ENCODE measurements around the gene RBM12.
A peak's percentile ranks its signal among the peaks of the same experiment; 100 is the strongest.

RBM12 gene

GRCh38 chr20:35619196-35620095, 45.3 kb downstream of the RBM12 start:
- DNase-seq = peak; percentile 47

GRCh38 chr20:35618263-35619131, 46.2 kb downstream of the RBM12 start:
- no peak for DNase-seq

GRCh38 chr20:35617397-35618262, 47.1 kb downstream of the RBM12 start:
- DNase-seq = no peak

DNA sequence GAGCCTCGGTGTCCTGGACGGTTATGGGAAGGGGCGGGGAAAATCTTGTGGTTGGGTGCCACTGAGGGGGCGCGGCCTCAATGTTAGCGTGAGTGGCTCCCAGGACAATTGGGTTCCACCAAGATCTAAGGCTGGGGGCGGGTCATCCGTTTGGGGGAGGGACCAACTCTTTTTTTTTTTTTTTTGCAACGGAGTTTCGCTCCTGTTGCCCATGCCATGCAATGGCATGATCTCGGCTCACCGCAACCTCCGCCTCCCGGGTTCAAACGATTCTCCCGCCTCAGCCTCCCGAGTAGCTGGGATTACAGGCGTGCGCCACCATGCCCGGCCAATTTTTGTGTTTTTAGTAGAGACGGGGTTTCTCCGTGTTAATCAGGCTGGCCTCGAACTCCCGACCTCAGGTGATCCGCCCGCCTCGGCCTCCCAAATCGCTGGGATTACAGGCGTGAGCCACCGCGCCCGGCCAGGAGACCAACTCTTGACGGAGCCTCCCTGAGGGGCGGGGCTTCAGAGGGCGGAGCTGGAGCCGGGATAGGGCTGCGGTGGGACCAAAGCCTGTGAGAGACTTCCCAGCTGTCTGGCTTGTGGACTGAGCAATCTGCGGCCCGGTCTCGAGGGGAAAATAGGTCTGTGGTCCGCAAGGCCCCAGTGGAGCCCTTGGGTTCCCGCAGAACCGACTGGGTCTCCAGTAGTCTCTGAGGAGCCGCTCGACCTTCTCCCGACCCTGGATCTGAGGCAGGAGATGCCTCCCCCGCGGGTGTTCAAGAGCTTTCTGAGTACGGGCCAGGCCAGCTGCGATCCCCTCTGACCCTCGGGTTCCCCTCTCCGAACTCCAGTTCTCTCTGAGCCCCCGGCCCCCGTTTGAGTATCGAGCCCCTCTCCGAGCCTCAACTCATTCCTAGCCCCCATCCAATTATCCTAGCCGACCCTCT, 48.0 kb downstream of the RBM12 start:
- DNase-seq = peak; percentile 52

DNA sequence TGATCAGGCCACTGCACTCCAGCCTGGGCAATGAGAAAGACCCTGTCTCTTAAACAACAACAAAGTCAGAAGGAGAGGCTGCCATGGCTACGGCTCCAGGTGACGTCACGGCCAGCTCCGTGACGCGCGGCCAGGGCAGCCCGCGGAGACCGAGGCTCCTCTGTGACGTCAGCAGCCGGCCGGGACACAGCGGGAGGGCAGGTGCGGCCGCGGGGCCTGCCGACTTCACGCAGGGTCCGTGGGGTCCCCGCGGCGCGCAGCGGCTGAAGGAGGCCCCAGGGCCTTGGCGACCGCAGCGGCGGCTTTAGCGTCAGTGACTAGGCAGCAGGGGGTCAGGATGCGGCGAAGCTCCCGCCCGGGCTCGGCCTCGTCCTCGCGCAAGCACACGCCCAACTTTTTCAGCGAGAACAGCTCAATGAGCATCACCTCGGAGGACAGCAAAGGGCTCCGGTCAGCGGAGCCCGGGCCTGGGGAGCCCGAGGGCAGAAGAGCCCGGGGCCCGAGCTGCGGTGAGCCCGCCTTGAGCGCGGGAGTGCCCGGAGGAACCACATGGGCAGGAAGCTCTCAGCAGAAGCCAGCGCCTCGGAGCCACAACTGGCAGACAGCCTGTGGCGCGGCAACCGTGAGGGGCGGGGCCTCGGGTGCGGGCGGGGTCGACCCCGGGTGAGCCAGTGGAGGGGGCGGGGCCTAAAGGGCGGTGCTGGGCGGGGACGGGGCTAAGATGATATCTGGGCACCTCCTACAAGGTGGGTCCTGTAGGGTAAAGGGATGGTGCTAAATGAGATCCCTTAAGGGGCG, 48.8 kb downstream of the RBM12 start, which contains the start of gene SPAG4:
SPAG4 (plus strand) TSS at position 163 of the 798 bp plus-strand sequence; CDS start at position 338, 175 bp downstream.
- peak; percentile 98 for DNase-seq

GRCh38 chr20:35611482-35611881, 53.2 kb downstream of the RBM12 start:
- no peak for DNase-seq

DNA sequence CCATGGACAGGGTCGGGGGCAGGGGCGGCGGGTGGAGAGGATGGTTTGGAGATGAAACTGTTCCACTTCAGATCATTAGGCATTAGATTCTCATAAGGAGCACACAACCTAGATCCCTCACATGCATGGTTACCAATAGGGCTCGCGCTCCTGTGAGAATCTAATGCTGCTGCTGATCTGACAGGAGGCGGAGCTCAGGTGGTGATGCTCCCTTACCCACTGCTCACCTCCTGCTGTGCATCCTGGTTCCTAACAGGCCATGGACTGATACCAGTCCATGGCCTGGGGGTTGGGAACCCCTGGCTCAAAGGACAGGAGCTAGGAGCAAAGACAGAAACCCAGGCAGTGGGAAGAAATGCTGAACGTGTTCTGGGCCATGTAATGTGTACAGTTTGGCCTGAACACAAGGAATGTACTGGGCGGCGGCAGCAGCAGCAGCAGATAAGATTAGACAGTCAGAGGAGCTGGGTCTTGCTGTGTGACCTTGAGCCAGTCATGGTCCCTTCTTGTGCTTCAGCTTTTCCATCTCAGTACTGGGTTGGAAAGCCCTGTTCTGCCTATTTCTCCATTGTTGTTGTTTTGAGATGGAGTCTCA, 53.8 kb downstream of the RBM12 start:
- DNase-seq = no peak

- DNase-seq = no peak
These were observed 57.5 kb downstream of the RBM12 start for GRCh38 chr20:35607003-35607735.

DNA sequence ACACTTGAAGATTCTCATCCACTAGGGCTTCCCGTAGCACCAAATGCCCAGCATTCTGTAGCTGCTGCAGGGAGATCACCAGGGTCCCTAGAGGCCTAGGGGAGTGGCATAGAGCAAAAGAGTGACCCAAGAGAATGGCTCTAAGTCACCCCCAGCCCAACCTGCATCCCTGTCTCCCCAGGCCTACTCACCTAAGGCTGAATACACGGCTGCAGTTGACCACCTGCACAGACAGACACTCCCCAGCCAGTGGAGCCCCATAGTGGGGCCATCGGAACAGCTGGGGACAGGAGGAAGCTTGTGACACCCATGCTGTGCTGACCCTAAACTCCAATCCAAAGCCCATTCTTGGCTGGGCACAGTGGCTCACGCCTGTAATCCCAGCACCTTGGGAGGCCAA, 58.6 kb downstream of the RBM12 start:
- no peak for DNase-seq

DNA sequence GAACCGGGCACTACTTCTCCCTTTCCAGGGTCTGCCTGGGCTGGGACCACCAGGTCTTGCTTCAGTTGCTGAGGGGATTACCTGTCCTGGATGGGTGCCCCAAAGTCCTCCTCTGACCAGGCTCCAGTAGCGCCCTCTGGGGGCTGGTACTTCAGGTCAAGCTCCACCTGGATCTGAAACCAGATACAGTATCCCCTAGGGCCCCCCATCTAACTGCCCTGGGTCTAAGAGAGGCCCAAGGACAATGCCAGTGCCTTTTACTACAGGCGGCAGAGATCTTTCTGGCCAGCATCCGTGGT, 60.3 kb downstream of the RBM12 start:
- no peak for DNase-seq

GRCh38 chr20:35603695-35604448, 60.8 kb downstream of the RBM12 start:
- no peak for DNase-seq

DNA sequence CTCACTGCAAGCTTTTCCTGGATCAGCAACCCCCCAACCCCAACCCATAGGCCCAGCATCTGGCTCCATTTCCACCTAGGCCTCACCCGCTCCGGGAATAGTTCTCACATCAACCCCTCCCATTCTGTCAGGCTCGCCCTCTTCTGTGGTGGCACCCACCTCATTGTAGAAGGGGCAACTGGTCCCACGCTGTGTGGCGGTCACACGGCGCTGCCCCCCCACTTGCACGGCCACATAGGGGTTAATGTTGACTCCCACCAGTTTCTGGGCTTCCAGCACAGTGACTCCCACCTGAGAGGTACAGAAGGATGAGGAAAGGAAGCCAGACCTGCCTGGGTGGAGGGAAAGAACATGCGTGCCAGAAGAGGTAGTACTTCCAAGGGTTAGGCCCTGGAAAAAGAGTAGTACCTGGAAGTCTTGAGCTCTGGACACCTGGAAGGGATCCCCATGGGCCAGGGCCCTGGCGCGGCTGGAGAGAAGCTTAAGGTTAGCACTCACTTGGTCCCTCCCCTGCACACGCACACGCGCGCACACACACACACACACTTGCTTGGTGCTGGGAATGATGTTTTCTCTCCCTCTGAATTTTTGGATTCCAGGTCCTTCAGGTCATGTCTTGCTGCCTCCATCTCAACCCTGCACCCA, 61.7 kb downstream of the RBM12 start:
- DNase-seq = no peak

- no peak for DNase-seq
These were observed 62.7 kb downstream of the RBM12 start for GRCh38 chr20:35601990-35602389.

DNA sequence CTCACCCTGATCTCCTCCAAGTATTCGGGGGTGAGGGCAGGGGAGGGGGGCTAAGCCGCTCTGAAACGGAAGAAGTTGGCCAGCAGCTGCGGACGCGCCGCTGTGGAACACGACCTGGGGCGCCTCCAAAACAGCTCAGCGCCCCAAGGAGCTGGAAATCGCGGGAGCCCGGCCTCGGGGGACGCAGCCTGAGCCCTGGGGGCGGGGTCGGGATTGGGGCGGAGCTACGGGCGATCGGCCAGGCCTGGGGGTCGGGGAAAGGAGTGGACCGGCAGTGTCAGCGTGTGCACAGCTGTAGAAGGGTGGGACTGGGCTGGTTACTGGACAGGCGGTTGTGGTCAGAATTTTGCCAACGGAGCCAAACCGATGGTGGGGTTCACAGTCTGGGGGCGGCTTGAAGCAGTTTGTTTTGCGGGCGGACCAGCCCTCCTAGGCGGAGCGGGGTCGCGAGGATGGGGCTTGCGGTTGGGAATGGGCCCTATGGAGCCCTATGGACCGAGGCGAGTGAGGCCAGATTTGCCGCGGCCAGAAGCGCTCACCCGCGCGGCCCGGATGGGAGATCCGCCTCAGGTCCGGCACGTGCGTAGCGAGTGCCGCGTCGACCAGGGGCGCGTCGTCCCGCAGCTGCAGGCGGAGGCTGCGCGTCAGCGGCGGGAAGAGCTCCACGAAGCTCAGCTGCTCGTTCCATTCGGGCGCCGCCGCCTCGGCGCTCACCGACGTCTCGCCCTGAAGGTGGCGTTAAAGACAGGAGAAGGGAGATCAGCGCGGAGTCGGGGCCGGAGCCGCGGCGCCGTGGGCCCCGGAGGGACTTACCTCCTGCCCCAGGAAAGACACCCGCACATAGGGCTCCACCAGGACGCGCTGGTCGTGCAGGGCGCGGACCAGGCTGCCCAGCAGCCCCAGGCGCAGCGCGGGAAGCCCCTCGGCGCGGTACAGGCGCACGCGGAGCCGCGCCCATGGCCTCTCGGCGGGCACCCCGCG, 63.4 kb downstream of the RBM12 start:
- DNase-seq = no peak

DNA sequence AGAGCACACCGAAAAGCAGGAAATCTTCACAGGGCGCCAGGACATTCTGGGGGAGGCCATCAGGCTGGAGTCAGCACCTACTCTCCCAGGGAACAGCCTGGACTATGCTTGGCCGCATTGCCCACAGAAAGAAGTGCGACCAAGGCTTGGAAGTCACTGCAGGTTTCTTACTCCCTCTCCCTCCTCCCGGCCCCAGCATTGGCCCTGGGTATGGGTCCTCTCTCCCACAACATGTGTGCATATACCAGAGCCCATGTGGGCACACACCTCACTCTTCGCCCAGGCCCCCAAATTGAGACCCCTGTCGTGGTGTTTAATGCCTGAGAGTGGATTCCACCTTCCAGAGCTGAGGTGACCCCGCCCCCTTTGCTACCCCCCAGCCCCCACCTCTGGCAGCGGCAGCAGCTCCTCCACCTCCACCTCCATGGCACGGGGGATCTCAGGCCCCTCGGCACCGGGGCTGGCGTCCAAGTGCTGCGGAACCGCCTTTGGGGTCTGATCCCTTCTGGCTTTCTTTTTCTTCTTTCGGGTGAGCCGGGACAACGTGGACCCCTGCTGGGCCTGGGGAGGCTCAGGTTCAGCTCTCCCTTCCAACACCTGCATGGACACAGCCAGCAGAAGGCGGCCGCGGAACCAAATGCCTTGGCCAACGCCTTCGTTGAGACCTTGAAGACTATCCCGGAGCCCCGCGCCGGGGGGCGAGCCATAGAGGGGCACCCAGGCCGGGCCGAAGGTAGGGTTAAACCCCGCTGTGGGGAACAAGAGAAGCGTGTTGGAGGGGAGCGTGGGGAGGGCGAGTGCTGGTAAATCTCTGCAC, 64.3 kb downstream of the RBM12 start:
- DNase-seq = no peak

DNA sequence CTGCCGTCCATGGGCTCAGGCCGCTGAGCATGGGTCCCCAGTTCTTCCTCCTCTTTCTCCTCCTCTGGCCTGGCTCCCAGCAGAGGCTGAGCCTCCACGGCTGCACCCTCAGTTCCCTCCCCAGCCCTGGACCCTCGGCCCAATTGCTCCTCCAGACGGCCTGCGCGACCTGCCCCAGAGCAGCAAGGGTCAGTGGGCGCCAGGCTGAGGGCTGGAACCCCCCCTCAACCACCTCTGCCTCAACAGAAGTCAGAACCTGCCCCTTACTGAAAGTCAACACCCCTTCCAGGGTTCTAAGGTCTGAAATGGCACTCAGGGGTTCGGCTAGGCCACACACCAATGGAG, 65.0 kb downstream of the RBM12 start:
- no peak for DNase-seq
